Stimulated activated CD4-positive, alpha-beta T cell treated with anti-CD3 and anti-CD28 coated beads, Interleukin-4, amount 100 ng/mL, for 1 hour (primary cell): ENCODE data around the gene RFX8.
"Not testable (repeated sequence)": the region's sequence is repeated elsewhere in the genome, so short reads cannot be mapped to it uniquely, and the experiment has no call there.

ENCODE experiments used
- DNase-seq: peaks from one replicate; pipeline ENCODE4 v3.0.0-alpha.2; 2020

The RFX8 gene

GRCh38 chr2:101485856-101486255 is 10.9 kb upstream of the RFX8 start:
- no peak for DNase-seq

- DNase-seq: no peak
Measured at GRCh38 chr2:101480764-101481163, 5.9 kb upstream of the RFX8 start.

- no peak for DNase-seq
Measured at GRCh38 chr2:101479810-101480209, 4.9 kb upstream of the RFX8 start.

GRCh38 chr2:101479328-101479727 is 4.4 kb upstream of the RFX8 start:
- DNase-seq: no peak

GRCh38 chr2:101478181-101479001 is 3.5 kb upstream of the RFX8 start:
- DNase-seq: no peak

GRCh38 chr2:101477556-101477955 is 2.6 kb upstream of the RFX8 start:
- no peak for DNase-seq

- DNase-seq: no peak
Measured at GRCh38 chr2:101476605-101477208, 1.8 kb upstream of the RFX8 start.

GRCh38 chr2:101473911-101474701 is 806 bp downstream of the RFX8 start:
- peak; percentile 33 for DNase-seq

- no peak for DNase-seq
Measured at GRCh38 chr2:101473591-101473910, 1.4 kb downstream of the RFX8 start.

- no peak for DNase-seq
Measured at GRCh38 chr2:101469863-101470262, 5.0 kb downstream of the RFX8 start.

GRCh38 chr2:101467306-101467705 is 7.6 kb downstream of the RFX8 start:
- DNase-seq: no peak

- DNase-seq: no peak
Measured at GRCh38 chr2:101466426-101466825, 8.5 kb downstream of the RFX8 start.

- no peak for DNase-seq
Measured at GRCh38 chr2:101464841-101465240, 10.1 kb downstream of the RFX8 start.

- no peak for DNase-seq
Measured at GRCh38 chr2:101463911-101464641, 10.8 kb downstream of the RFX8 start.

GRCh38 chr2:101463421-101463820 is 11.5 kb downstream of the RFX8 start:
- DNase-seq: no peak

GRCh38 chr2:101461381-101461780 is 13.5 kb downstream of the RFX8 start:
- DNase-seq: no peak

GRCh38 chr2:101454408-101454807 is 20.5 kb downstream of the RFX8 start:
- DNase-seq: not testable (repeated sequence)

GRCh38 chr2:101450965-101451364 is 23.9 kb downstream of the RFX8 start:
- DNase-seq: no peak

- no peak for DNase-seq
Measured at GRCh38 chr2:101446869-101447268, 28.0 kb downstream of the RFX8 start.

GRCh38 chr2:101442667-101443061 is 32.2 kb downstream of the RFX8 start:
- no peak for DNase-seq

GRCh38 chr2:101442042-101442666 is 32.8 kb downstream of the RFX8 start:
- no peak for DNase-seq

GRCh38 chr2:101440127-101440738 is 34.7 kb downstream of the RFX8 start:
- no peak for DNase-seq
